ENCODE measurements around the gene NR3C1.

Gene NR3C1

GRCh38 chr5:143349177-143349576 is 54.3 kb downstream of the NR3C1 start:
- no peak for TF ChIP-seq CTCF (IDR thresholded peaks at IDR 0.05; ENCODE audit: low read depth, low read length)
- DNase-seq (ENCODE audit: extremely low read depth, low read depth): no peak

GRCh38 chr5:143347698-143348344 is 55.7 kb downstream of the NR3C1 start:
- TF ChIP-seq CTCF (IDR thresholded peaks at IDR 0.05; ENCODE audit: low read depth, low read length): no peak
- DNase-seq (ENCODE audit: extremely low read depth, low read depth): no peak

- TF ChIP-seq CTCF (IDR thresholded peaks at IDR 0.05; ENCODE audit: low read depth, low read length): no peak
- no peak for DNase-seq (ENCODE audit: extremely low read depth, low read depth)
Observed at GRCh38 chr5:143347046-143347445, 56.4 kb downstream of the NR3C1 start.

- TF ChIP-seq CTCF (IDR thresholded peaks at IDR 0.05; ENCODE audit: low read depth, low read length): no peak
- no peak for DNase-seq (ENCODE audit: extremely low read depth, low read depth)
Observed at GRCh38 chr5:143345671-143346440, 57.6 kb downstream of the NR3C1 start.

- no peak for DNase-seq (ENCODE audit: extremely low read depth, low read depth)
- no peak for TF ChIP-seq CTCF (IDR thresholded peaks at IDR 0.05; ENCODE audit: low read depth, low read length)
Observed at GRCh38 chr5:143343042-143343441, 60.4 kb downstream of the NR3C1 start.

GRCh38 chr5:143342607-143343006 is 60.9 kb downstream of the NR3C1 start:
- DNase-seq (ENCODE audit: extremely low read depth, low read depth): no peak
- TF ChIP-seq CTCF (IDR thresholded peaks at IDR 0.05; ENCODE audit: low read depth, low read length): no peak

GRCh38 chr5:143341807-143342570 is 61.5 kb downstream of the NR3C1 start:
- DNase-seq (ENCODE audit: extremely low read depth, low read depth): no peak
- no peak for TF ChIP-seq CTCF (IDR thresholded peaks at IDR 0.05; ENCODE audit: low read depth, low read length)

Data from AG09319 (cell line).